Type B pancreatic cell (in vitro differentiated cells): ENCODE measurements around the gene DNAI1. TPM values are rescaled to one million over a fixed set of nuclear protein-coding genes. Genes with fewer than 3 reads are reported as not detected.

Source experiments
- DNase-seq: peaks from one replicate; pipeline ENCODE4 v3.0.0; 2021; ENCODE audit warnings: mixed read lengths; ENCODE audit not compliant: unreplicated experiment; ENCODE audit errors: extremely low spot score
- H3K27ac Mint-ChIP-seq: 2 replicates; pipeline ENCODE4 v1.8.0; 2021; ENCODE audit warnings: mild to moderate bottlenecking, mixed read lengths
- H3K27me3 Mint-ChIP-seq: 2 replicates; pipeline ENCODE4 v1.8.0; 2021; ENCODE audit warnings: mixed read lengths
- H3K36me3 Mint-ChIP-seq: 2 replicates; pipeline ENCODE4 v1.8.0; 2021; ENCODE audit warnings: mixed read lengths
- H3K4me1 Mint-ChIP-seq: one replicate; pipeline ENCODE4 v1.8.0; 2021; ENCODE audit warnings: mixed read lengths; ENCODE audit not compliant: unreplicated experiment
- H3K4me3 Mint-ChIP-seq: 2 replicates; pipeline ENCODE4 v1.8.0; 2021; ENCODE audit warnings: mild to moderate bottlenecking, mixed read lengths
- H3K9me3 Mint-ChIP-seq: 2 replicates; pipeline ENCODE4 v1.8.0; 2021; ENCODE audit warnings: mixed read lengths
- total RNA-seq: library from RNA; stranded (reverse); gene quantifications from 2 replicates; pipeline ENCODE4 v1.2.1, GENCODE V29; 2021; ENCODE audit warnings: low replicate concordance
- TF ChIP-seq, protein P1 (sequence below): fragments of 200-600 bp; sonication (generic); conservative IDR thresholded peaks from 2 replicates; pipeline ENCODE4 v1.5.0; 2021; ENCODE audit warnings: antibody characterized with exemption, mild to moderate bottlenecking

Gene DNAI1
- total RNA-seq, 1 donor from 2014 or later: 4.4 TPM

GRCh38 chr9:34519321-34520020 is 60.9 kb downstream of the DNAI1 start:
- no peaks in the 10 kb centered on the region for H3K9me3 Mint-ChIP-seq
- DNase-seq: no peak
- peaks cover 35% of the 10 kb centered on the region for H3K27me3 Mint-ChIP-seq
- H3K4me1 Mint-ChIP-seq: peaks cover 12% of the 10 kb centered on the region
- H3K27ac Mint-ChIP-seq: no peak overlapping the region
- H3K36me3 Mint-ChIP-seq: no peaks in the 10 kb centered on the region
- TF ChIP-seq, protein P1, sequence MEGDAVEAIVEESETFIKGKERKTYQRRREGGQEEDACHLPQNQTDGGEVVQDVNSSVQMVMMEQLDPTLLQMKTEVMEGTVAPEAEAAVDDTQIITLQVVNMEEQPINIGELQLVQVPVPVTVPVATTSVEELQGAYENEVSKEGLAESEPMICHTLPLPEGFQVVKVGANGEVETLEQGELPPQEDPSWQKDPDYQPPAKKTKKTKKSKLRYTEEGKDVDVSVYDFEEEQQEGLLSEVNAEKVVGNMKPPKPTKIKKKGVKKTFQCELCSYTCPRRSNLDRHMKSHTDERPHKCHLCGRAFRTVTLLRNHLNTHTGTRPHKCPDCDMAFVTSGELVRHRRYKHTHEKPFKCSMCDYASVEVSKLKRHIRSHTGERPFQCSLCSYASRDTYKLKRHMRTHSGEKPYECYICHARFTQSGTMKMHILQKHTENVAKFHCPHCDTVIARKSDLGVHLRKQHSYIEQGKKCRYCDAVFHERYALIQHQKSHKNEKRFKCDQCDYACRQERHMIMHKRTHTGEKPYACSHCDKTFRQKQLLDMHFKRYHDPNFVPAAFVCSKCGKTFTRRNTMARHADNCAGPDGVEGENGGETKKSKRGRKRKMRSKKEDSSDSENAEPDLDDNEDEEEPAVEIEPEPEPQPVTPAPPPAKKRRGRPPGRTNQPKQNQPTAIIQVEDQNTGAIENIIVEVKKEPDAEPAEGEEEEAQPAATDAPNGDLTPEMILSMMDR: no peak
- H3K4me3 Mint-ChIP-seq: no peak overlapping the region

DNA sequence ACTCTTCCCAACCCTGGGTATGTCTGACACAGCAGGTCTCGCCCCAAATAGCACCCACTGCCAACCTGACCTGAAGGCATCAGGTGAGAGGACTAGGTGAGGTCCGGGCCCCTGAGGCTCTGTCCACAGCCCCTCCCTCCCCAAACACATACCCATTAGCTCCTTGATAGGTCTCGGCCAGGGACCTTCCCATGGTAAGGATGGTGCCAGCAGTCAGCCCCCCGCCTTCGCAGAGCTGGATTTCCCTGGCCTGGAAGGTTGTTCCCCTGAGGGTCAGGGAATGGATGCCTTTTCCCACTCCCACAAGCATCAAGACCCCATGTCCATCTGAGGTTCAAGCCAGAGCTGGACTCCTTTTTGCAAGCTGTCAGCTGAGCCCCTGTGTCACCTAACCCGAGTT is 61.5 kb downstream of the DNAI1 start:
- TF ChIP-seq, protein P1: no peak
- no peak for DNase-seq
- no peaks in the 10 kb centered on the region for H3K36me3 Mint-ChIP-seq
- H3K4me1 Mint-ChIP-seq: peaks cover 16% of the 10 kb centered on the region
- H3K27me3 Mint-ChIP-seq: peaks cover 38% of the 10 kb centered on the region
- H3K4me3 Mint-ChIP-seq: no peak overlapping the region
- H3K27ac Mint-ChIP-seq: no peak overlapping the region
- H3K9me3 Mint-ChIP-seq: no peaks in the 10 kb centered on the region

DNA sequence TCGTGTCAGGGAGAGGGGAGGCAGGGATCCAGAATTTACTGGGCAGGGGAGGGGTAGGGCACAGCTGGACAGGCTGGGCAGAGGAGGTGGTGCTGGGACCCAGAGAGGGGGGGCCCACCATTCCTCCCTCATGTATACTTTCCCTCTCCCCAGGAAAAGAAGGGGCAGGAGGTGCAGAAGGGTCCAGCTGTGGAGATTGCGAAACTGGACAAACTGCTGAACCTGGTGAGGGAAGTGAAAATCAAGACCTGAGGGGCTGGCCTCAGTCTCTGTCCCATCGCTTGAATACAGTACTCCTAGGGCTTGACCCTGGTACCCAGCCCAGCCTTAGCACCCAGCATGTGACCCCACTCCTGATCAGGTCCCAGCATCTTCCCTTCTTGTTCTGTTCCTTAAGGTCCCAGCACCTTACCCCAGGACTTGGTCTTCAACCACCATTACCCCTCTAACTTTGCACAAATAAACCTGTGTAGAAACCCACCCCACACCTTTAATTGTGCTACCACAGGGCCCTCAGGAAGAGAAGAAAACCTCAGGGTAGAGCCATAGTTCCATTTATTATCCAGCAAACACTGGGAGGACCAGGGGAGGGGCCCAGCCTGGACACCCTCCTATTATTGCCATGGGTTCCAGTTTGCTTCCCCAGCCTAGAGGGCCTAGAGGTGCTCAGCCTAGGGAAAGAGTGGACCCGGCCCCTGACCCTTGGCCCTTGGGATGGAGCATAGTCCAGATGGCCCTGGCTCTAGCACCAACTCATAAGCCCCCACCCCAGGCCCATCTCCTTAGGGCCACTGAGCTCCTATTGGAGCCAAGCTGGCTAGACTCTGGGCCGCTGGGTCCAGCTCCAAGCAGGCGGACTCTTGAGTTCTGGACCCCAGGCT is 62.1 kb downstream of the DNAI1 start:
- Mint-ChIP-seq H3K27ac (no peak overlapping the region), H3K36me3 (no peaks in the 10 kb centered on the region), H3K27me3 (peaks cover 43% of the 10 kb centered on the region), H3K4me3 (peak overlapping the region; percentile 49), H3K4me1 (peaks cover 16% of the 10 kb centered on the region), H3K9me3 (no peaks in the 10 kb centered on the region)
- no peak for DNase-seq
- TF ChIP-seq, protein P1: no peak

DNA sequence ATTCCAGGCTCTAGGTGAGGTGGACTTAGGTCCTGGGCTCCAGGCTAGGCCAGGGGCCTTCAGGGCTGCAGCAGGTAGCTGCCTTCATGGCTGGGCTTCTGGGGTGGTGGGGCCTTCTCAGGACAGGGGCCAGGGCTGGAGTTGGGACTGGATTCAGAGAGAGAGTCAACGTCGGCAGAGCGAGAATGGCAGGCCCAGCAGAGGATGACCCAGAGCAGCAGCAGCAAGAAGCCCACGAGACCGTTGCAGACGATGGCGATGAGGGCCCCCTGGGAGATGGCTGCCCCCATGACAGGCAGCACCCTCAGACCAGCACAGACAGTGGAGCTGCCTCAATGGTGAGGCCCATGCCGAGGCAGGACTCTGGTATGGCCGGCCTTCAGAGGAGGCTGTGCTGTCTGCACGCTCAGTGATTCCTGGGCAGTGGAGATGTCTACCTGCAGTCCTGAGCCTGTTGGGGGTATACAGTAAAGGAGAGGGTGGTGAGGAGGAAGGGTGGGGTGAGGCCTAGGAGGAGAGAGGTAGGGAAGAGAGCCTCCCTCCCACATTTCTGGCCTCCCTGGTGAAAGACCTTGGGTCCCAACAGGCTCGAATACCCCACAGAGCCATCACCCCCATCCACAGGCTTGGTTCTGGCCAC is 62.9 kb downstream of the DNAI1 start:
- Mint-ChIP-seq H3K9me3 (no peaks in the 10 kb centered on the region), H3K27me3 (peaks cover 44% of the 10 kb centered on the region), H3K4me3 (peak overlapping the region; percentile 49), H3K36me3 (no peaks in the 10 kb centered on the region), H3K27ac (no peak overlapping the region), H3K4me1 (peaks cover 16% of the 10 kb centered on the region)
- no peak for DNase-seq
- TF ChIP-seq, protein P1: no peak

DNA sequence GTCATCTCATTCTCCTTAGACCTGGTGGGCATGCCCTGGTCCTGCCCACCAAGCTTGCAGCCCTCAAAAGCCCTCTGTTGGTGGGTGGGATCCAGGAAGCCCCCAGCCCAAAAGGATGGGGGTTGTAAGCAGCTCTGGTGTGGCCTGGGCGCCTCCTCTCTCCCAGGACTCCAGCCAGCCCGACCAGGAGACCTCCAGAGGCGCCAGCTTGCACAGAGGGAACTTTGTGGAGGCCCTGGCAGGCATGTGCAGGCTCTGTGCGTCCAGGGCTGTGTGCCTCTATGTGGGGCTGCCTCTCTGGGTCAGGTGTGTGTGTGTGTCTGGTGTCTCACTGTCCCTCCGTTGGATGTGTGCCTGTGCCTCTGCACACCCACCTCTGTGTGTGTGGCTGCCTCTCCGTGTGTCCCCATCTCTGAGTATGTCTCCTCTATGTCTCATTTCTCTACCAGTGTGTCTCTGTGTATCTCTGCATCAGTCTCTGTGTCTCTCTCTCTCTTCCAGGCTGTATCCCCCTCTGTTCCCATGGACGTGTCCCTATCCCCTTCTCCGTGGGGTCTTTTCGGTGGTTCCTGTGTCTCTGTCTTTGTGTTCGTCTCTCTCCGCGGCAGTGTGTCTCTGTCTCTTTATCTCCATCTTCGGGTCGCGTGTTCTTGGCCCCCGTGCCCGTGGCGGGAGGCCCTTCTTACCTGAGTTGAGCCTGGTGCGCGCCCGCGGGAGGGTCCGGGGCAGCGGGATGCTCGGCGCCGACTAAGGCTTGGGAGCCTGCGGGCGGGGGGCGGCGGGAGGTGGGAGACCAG is 63.7 kb downstream of the DNAI1 start:
- H3K27me3 Mint-ChIP-seq: peaks cover 47% of the 10 kb centered on the region
- TF ChIP-seq, protein P1: no peak
- H3K36me3 Mint-ChIP-seq: no peaks in the 10 kb centered on the region
- peak overlapping the region; percentile 88 for H3K4me3 Mint-ChIP-seq
- H3K9me3 Mint-ChIP-seq: no peaks in the 10 kb centered on the region
- H3K4me1 Mint-ChIP-seq: peaks cover 16% of the 10 kb centered on the region
- H3K27ac Mint-ChIP-seq: peak overlapping the region; percentile 64
- DNase-seq: no peak
